K562 (cell line): Measurements from ENCODE around the gene RGS19. TPM values are rescaled to one million over a fixed set of nuclear protein-coding genes. Genes with fewer than 3 reads are reported as not detected.

Experiments
- FOXA1 ChIP-seq: fragments of 450-650 bp; IDR thresholded peaks from 2 replicates; pipeline ENCODE4 v1.6.1; 2016; ENCODE audit warnings: mild to moderate bottlenecking, borderline replicate concordance
- GATAD2A ChIP-seq: fragments of 450-650 bp; IDR thresholded peaks from 2 replicates; pipeline ENCODE4 v1.6.1; 2017
- HDAC3 ChIP-seq: fragments of 450-650 bp; IDR thresholded peaks from 2 replicates; pipeline ENCODE4 v1.6.1; 2018; ENCODE audit warnings: borderline replicate concordance, mild to moderate bottlenecking, moderate library complexity; ENCODE audit not compliant: partially characterized antibody
- HSF4 ChIP-seq: fragments of 250-450 bp; sonication (Bioruptor Pico); IDR thresholded peaks from 2 replicates; pipeline ENCODE4 v2.1.2; 2022; ENCODE audit warnings: mild to moderate bottlenecking, moderate library complexity, borderline replicate concordance
- IFI16 ChIP-seq: fragments of 250-450 bp; sonication (Bioruptor Pico); IDR thresholded peaks from 2 replicates; pipeline ENCODE4 v2.1.2; 2022; ENCODE audit warnings: mild to moderate bottlenecking, inconsistent platforms
- MNT ChIP-seq, 2 experiments: fragments of 450-650 bp; conservative IDR thresholded peaks; 2 replicates each; pipeline ENCODE4 v1.6.1; 2017; ENCODE audit warnings: mild to moderate bottlenecking in 2 of 2, moderate library complexity in 2 of 2
- PHF20 ChIP-seq: fragments of 450-650 bp; IDR thresholded peaks from 2 replicates; pipeline ENCODE4 v1.6.1; 2018; ENCODE audit not compliant: partially characterized antibody
- SAFB2 ChIP-seq: fragments of 200-400 bp; formaldehyde crosslinking; IDR thresholded peaks from 2 replicates; pipeline ENCODE4 v1.6.1; 2018; ENCODE audit warnings: borderline replicate concordance, low read length, low read depth, moderate library complexity; ENCODE audit not compliant: severe bottlenecking
- SMARCA5 ChIP-seq: fragments of 450-650 bp; IDR thresholded peaks from 2 replicates; pipeline ENCODE4 v1.6.1; 2016
- ZBTB40 ChIP-seq, 2 experiments: fragments of 450-650 bp in 1 of 2; sonication (generic) in 1 of 2; formaldehyde crosslinking in 1 of 2; IDR thresholded peaks; 2 replicates each; pipeline versions ENCODE4 v1.7.1 to v1.9.0; 2016 to 2022; ENCODE audit warnings: inconsistent platforms in 1 of 2, mild to moderate bottlenecking in 1 of 2, missing genetic modification reagents in 1 of 2
- ZFX ChIP-seq: sonication (generic); formaldehyde crosslinking; IDR thresholded peaks from 2 replicates; pipeline ENCODE4 v1.8.0; 2022; ENCODE audit warnings: mild to moderate bottlenecking, missing genetic modification reagents, moderate library complexity
- ZNF124 ChIP-seq: sonication (generic); formaldehyde crosslinking; IDR thresholded peaks from 2 replicates; pipeline ENCODE4 v1.8.1; 2022; ENCODE audit warnings: missing genetic modification reagents
- polyA plus RNA-seq, 8 experiments: library from polyadenylated mRNA; depleted of rRNA in 4 of 8; stranded (reverse) in 5 of 8; unstranded in 3 of 8; fragments of >200 nt; fragmentation: Nextera tagmentation in 2 of 8; fragmentation: Illumina TruSeq in 1 of 8; extraction: Ambion mirVana in 2 of 8; extraction: Trizol in 1 of 8; gene quantifications; 2 replicates each; pipeline versions ENCODE4 v1.2.1 to v1.2.3, GENCODE V29; 2011 to 2014; ENCODE audit warnings: inconsistent platforms in 1 of 8, missing spikeins in 1 of 8
- total RNA-seq, 7 experiments: library from RNA; depleted of rRNA in 6 of 7; stranded (reverse); fragments of >200 nt in 6 of 7; fragmentation: Illumina TruSeq in 2 of 7; extraction: Trizol in 2 of 7; gene quantifications; 2 replicates each; pipeline versions ENCODE4 v1.2.1 to v1.2.3, GENCODE V29; 2011 to 2021; ENCODE audit warnings: low replicate concordance in 1 of 7
- TF ChIP-seq, protein P1 (sequence below): conservative IDR thresholded peaks from 2 replicates; pipeline ENCODE4 v1.6.1; 2011; ENCODE audit warnings: low read depth, mild to moderate bottlenecking, low read length; ENCODE audit not compliant: control insufficient read depth

The RGS19 gene
- total and polyA plus RNA-seq, 9 of the 15 experiments (the other 6 are each of a cell fraction or from before 2014, with no cell fraction given) = 0.41 to 23.7 (median 14.6) TPM

- no peak for TF ChIP-seq ZBTB40 (IDR thresholded peaks at IDR 0.05)
- TF ChIP-seq ZBTB40 (CRISPR knock-in tag; IDR thresholded peaks at IDR 0.05) = no peak
- no peak for TF ChIP-seq HSF4 (CRISPR knock-in tag)
- TF ChIP-seq SAFB2 = no peak
- no peak for TF ChIP-seq FOXA1
- no peak for TF ChIP-seq MNT (conservative IDR thresholded peaks at IDR 0.05)
- TF ChIP-seq, protein P1, sequence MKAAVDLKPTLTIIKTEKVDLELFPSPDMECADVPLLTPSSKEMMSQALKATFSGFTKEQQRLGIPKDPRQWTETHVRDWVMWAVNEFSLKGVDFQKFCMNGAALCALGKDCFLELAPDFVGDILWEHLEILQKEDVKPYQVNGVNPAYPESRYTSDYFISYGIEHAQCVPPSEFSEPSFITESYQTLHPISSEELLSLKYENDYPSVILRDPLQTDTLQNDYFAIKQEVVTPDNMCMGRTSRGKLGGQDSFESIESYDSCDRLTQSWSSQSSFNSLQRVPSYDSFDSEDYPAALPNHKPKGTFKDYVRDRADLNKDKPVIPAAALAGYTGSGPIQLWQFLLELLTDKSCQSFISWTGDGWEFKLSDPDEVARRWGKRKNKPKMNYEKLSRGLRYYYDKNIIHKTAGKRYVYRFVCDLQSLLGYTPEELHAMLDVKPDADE = no peak
- TF ChIP-seq ZFX = 0 out of 2 replicates have a peak, but pooled peaks have one; percentile 13
- no peak for TF ChIP-seq HDAC3
- TF ChIP-seq ZNF124 (CRISPR knock-in tag) = no peak
- TF ChIP-seq PHF20 = no peak
- TF ChIP-seq SMARCA5 = peak; percentile 88
- TF ChIP-seq GATAD2A = no peak
- TF ChIP-seq IFI16 (CRISPR knock-in tag) = no peak
Observed at GRCh38 chr20:64055893-64056638, 23.3 kb downstream of the RGS19 start (continued).
